UCSD-AML1 (cell line): ENCODE measurements around the gene PPIP5K1.

Experiments used
- DNase-seq: peaks from one replicate; lab custom pipeline; 2025; ENCODE audit not compliant: unreplicated experiment; lab: John Stamatoyannopoulos, UW

PPIP5K1 gene

DNA sequence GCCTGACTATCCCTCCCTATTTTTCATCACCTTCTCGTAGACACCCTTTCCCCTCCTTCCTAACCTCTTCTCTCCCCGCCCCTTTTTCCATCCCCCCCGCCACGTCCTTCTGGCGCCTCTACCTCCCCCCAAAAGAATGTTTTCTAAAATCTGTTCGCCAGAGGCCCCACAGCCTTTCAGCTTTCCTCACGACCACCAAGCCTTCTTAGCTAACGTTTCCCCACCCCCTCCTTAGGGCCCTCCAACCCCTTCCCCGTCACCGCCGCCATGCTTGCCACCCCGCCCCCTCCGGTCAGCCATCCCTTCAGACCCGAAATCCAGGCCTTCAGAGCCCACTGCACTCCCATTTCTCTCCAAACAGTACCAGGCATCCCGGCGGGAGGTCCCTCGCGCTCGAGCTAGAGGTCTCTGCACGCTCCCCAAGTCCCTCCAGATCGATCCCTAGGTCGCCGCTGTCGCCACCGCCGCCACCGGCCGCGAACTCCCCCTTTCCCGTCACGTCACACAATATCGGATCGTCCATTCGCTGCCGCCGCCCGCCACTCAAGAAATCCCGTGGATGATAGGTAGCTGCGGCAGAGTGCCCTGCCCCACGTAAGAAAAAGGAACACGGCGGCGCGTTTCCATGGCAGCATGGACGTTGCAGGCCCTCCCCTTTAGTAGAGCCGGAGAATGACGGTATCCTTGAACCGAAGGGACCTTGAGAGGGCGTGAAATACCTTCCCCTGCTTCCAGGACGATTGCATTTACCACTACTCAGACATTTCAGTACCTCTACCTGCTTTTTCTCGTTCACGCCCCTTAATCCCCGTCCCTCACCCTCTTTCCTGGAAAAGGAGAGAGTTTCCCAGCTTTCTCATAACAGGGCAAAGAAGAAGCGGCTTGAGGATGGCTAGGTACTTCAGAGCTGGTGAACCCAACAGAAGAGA, 97.1 kb downstream of the PPIP5K1 start, which contains the start of gene TP53BP1:
TP53BP1 (minus strand) TSS at position 484 of the 929 bp plus-strand sequence; CDS start at position 371, 113 bp downstream.
- DNase-seq: peak; percentile 93

DNA sequence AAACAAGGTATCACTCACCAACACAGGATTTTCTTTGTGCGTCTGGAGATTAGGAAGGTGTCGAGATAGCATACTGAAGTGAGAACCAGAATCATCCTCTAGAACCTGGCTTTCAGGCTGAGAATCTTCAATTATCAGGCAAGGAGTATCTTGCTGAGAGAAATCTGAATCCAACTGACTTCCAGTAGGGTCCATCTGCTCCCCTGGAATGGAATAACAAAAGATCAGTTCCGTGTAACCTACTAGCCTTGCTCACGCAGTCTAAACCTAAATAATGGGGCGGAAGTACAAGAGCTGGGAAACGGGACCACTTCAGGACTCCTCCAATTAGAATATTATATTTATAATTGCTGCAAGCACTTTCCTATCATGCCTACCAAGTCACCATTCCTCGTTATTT, 97.7 kb downstream of the PPIP5K1 start:
- no peak for DNase-seq

DNA sequence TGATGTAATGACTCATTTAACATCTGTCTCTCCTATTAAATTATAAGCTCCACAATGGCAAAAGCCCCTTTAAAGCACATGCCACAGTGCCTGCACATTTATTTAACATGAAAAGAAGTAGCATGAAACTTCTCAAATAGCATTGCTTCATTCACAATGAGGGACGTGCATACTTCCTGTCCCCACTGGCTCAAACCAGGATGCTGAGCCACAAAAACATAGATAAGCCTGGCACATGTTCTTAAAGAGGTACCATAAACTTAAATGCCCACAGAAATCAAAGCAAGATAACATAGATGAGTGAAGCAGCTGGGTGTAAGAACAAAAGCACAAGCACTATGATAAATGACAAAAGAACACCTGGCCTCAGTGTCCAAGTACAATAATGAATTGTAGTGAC, 100.8 kb downstream of the PPIP5K1 start:
- no peak for DNase-seq

DNA sequence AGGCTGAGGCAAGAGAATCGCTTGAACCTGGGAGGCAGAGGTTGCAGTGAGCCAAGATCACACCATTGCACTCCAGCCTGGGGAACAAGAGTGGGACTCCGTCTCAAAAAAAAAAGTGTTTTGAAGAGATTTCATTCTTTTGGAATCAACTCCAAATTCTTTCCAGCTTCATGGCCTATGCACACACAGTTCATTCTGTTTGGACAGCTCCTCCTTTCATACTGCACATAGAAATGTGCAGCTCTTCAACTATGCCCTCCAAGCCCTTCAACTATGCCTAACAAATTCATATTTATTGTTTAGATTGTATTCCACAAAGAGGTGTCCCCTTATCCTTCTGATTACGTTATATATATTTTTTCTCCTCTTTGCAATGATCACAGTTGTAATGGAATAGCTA, 101.2 kb downstream of the PPIP5K1 start:
- DNase-seq: no peak

DNA sequence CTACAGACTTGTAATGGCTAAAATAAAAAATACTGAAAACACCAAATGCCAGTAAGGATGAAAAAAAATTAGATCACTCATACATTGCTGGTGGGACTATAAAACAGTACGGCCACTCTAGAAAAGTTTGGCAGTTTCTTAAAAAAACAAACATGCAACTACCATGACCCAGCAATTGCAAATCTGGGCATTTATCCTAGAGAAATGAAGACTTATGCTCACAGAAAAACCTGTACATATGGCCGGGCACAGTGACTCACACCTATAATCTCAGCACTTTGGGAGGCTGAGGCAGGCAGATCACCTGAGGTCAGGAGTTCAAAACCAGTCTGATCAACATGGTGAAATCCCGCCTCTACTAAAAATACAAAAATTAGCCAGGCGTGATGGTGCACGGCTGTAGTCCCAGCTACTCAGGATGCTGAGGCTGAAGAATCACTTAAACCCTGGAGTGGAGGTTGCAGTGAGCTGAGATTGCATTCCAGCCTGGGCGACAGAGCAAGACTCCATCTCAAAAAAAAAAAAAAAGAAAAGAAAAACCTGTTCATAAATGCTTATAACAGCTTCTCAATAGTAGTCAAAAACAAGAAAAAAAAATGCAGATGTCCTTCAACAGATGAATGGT, 102.6 kb downstream of the PPIP5K1 start:
- no peak for DNase-seq

DNA sequence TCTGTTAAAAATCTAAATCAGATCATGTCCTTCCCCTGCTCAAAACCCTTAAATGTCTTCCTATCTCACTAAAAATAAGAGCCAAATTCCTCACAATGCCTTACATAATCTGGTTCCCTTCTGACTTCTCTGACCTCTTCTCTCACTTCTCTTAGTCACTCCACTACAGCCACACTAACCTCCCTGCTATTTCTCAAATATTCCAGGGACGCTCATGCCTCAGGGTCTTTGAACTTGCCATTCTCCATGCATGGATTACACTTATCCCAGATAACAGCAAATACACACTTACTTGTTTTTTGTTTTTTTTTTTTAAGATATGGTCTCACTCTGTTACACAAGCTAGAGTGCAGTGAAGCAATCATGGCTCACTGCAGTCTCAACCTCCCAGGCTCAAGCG, 105.6 kb downstream of the PPIP5K1 start:
- no peak for DNase-seq
